IMR-90 (cell line): ENCODE data around the gene BANP. TPM values are rescaled to one million over a fixed set of nuclear protein-coding genes. Genes with fewer than 3 reads are reported as not detected.
"Not testable (repeated sequence)": the region's sequence is repeated elsewhere in the genome, so short reads cannot be mapped to it uniquely, and the experiment has no call there.

Experiments
- ATAC-seq: fragments of 200-7000 bp; cut with Tn5 transposase; 2 replicates; pipeline ENCODE4 v1.9.1; 2020; ENCODE audit warnings: low read depth, mild to moderate bottlenecking, moderate library complexity
- BruUV-seq: library from RNA; stranded (reverse); fragments of 400-500 nt; replicated peaks from 2 replicates; lab custom pipeline; 2021; lab: Mats Ljungman, UMichigan
- CTCF ChIA-PET: fragments of 300-600 bp; formaldehyde crosslinking; extraction: SDS; loops from one replicate; lab custom pipeline; 2021; ENCODE audit warnings: antibody characterized with exemption; lab: Yijun Ruan, JAX
- POLR2A ChIA-PET: fragments of 300-600 bp; sonication (Branson Sonifier 250); formaldehyde crosslinking; loops from one replicate; lab custom pipeline; 2022; ENCODE audit warnings: antibody characterized with exemption; ENCODE audit not compliant: unreplicated experiment; lab: Charles Lee
- DNase-seq: peaks from one replicate; pipeline ENCODE4 v3.0.0; 2013
- H2AFZ ChIP-seq: replicated peaks from 2 replicates; pipeline ENCODE3; 2013; ENCODE audit warnings: low read length, mild to moderate bottlenecking; ENCODE audit not compliant: poor library complexity
- H2AK5ac ChIP-seq: 2 replicates; pipeline ENCODE4 v1.6.1; 2013; ENCODE audit warnings: low read depth, low read length, inconsistent platforms
- H2AK9ac ChIP-seq: replicated peaks from 2 replicates; pipeline ENCODE3; 2013; ENCODE audit warnings: mild to moderate bottlenecking, low read depth, low read length, moderate library complexity; ENCODE audit not compliant: poor library complexity
- H2BK120ac ChIP-seq: 2 replicates; pipeline ENCODE4 v1.6.1; 2013; ENCODE audit warnings: low read depth, low read length, inconsistent platforms
- H2BK15ac ChIP-seq: 3 replicates; pipeline ENCODE4 v1.6.1; 2013; ENCODE audit warnings: low read depth, low read length, inconsistent platforms
- H2BK20ac ChIP-seq: 2 replicates; pipeline ENCODE4 v1.6.1; 2013; ENCODE audit warnings: low read depth, mild to moderate bottlenecking, inconsistent platforms, low read length, moderate library complexity
- H2BK5ac ChIP-seq: 2 replicates; pipeline ENCODE4 v1.6.1; 2013; ENCODE audit warnings: mild to moderate bottlenecking, low read depth, low read length, inconsistent platforms; ENCODE audit not compliant: poor library complexity, severe bottlenecking
- H3K14ac ChIP-seq: replicated peaks from 2 replicates; pipeline ENCODE4 v1.6.1; 2013; ENCODE audit warnings: low read depth, low read length, inconsistent platforms
- H3K18ac ChIP-seq: 2 replicates; pipeline ENCODE4 v1.6.1; 2013; ENCODE audit warnings: low read depth, low read length, control low read depth
- H3K23ac ChIP-seq: 2 replicates; pipeline ENCODE4 v1.6.1; 2013; ENCODE audit warnings: low read depth, low read length, inconsistent platforms
- H3K27ac ChIP-seq: 2 replicates; pipeline ENCODE4 v1.5.1; 2013; ENCODE audit warnings: mild to moderate bottlenecking, control low read depth, low read length; ENCODE audit not compliant: insufficient read depth
- H3K27me3 ChIP-seq: 2 replicates; pipeline ENCODE4 v1.6.1; 2013; ENCODE audit warnings: low read length; ENCODE audit not compliant: control insufficient read depth, insufficient read depth
- H3K36me3 ChIP-seq: 2 replicates; pipeline ENCODE4 v1.6.1; 2013; ENCODE audit warnings: low read length, mixed read lengths; ENCODE audit not compliant: control insufficient read depth, insufficient read depth
- H3K4ac ChIP-seq: 2 replicates; pipeline ENCODE4 v1.6.1; 2013; ENCODE audit warnings: low read depth, low read length, inconsistent platforms
- H3K4me1 ChIP-seq: 2 replicates; pipeline ENCODE4 v1.6.1; 2013; ENCODE audit warnings: low read length, mixed read lengths; ENCODE audit not compliant: control insufficient read depth, insufficient read depth
- H3K4me2 ChIP-seq: 2 replicates; pipeline ENCODE4 v1.6.1; 2013; ENCODE audit warnings: low read depth, mild to moderate bottlenecking, control low read depth, low read length, moderate library complexity
- H3K4me3 ChIP-seq: 2 replicates; pipeline ENCODE4 v1.5.1; 2013; ENCODE audit warnings: low read depth, mild to moderate bottlenecking, control low read depth, low read length, moderate library complexity; ENCODE audit not compliant: insufficient read depth
- H3K56ac ChIP-seq: 2 replicates; pipeline ENCODE4 v1.6.1; 2013; ENCODE audit warnings: low read length, inconsistent platforms; ENCODE audit not compliant: insufficient read depth; ENCODE audit errors: extremely low read depth
- H3K79me1 ChIP-seq, 2 experiments: 2 replicates each; pipeline ENCODE4 v1.6.1; 2013; ENCODE audit warnings: low read length in 2 of 2, inconsistent platforms in 1 of 2, low read depth in 1 of 2
- H3K9ac ChIP-seq: 2 replicates; pipeline ENCODE4 v1.6.1; 2013; ENCODE audit warnings: low read depth, low read length, control low read depth
- H3K9me1 ChIP-seq: 2 replicates; pipeline ENCODE4 v1.6.1; 2013; ENCODE audit warnings: low read length, inconsistent platforms; ENCODE audit not compliant: insufficient read depth
- H3K9me3 ChIP-seq: 2 replicates; pipeline ENCODE4 v1.6.1; 2013; ENCODE audit warnings: low read length; ENCODE audit not compliant: control insufficient read depth, insufficient read depth
- H4K20me1 ChIP-seq: 2 replicates; pipeline ENCODE4 v1.6.1; 2013; ENCODE audit warnings: low read length, inconsistent platforms; ENCODE audit not compliant: insufficient read depth
- H4K5ac ChIP-seq: 2 replicates; pipeline ENCODE4 v1.6.1; 2013; ENCODE audit warnings: mild to moderate bottlenecking, low read depth, low read length, control low read depth
- H4K8ac ChIP-seq, 2 experiments: 2 replicates each; pipeline ENCODE4 v1.6.1; 2013; ENCODE audit warnings: low read depth in 2 of 2, low read length in 2 of 2, control low read depth in 1 of 2, inconsistent platforms in 1 of 2
- H4K91ac ChIP-seq: 2 replicates; pipeline ENCODE4 v1.6.1; 2013; ENCODE audit warnings: low read depth, low read length, inconsistent platforms; ENCODE audit not compliant: insufficient read depth
- WGBS, 2 experiments: methylation state at CpG; one replicate each; pipeline versions ENCODE4 v1.1.5 to v1.1.7; 2013; ENCODE audit warnings: missing lambda C conversion rate in 2 of 2; ENCODE audit not compliant: insufficient read length in 1 of 2; ENCODE audit errors: extremely low coverage in 2 of 2; 5-methylcytosine and 5-hydroxymethylcytosine counted together
- dilution Hi-C: fragments of 300-500 bp; cut with HindIII; formaldehyde crosslinking; loops from one replicate; pipeline ENCODE4 v1.14.3; 2018; ENCODE audit warnings: low sequenced_read_pairs; ENCODE audit not compliant: unreplicated experiment
- in situ Hi-C: fragments of 300-500 bp; cut with MboI; formaldehyde crosslinking; loops from 3 replicates; pipeline ENCODE4 v1.14.3; 2019; ENCODE audit warnings: low sequenced_read_pairs, inconsistent platforms, mixed read lengths
- intact Hi-C: fragments of 100-400 bp; cut with micrococcal nuclease; formaldehyde crosslinking; loops from 2 replicates; pipeline ENCODE4 v1.10.0; 2022
- polyA plus RNA-seq, 3 experiments: library from polyadenylated mRNA; depleted of rRNA; stranded (reverse); fragments of >200 nt; gene quantifications; 2 replicates each; pipeline ENCODE4 v1.2.3, GENCODE V29; 2012; ENCODE audit warnings: low replicate concordance in 1 of 3
- total RNA-seq: library from RNA; depleted of rRNA; stranded (reverse); fragments of >200 nt; gene quantifications from 2 replicates; pipeline ENCODE4 v1.2.3, GENCODE V29; 2012

BANP gene
- total and polyA plus RNA-seq, 2 of the 4 experiments (the other 2 are of a cell fraction): 17.4 to 17.9 TPM

DNA sequence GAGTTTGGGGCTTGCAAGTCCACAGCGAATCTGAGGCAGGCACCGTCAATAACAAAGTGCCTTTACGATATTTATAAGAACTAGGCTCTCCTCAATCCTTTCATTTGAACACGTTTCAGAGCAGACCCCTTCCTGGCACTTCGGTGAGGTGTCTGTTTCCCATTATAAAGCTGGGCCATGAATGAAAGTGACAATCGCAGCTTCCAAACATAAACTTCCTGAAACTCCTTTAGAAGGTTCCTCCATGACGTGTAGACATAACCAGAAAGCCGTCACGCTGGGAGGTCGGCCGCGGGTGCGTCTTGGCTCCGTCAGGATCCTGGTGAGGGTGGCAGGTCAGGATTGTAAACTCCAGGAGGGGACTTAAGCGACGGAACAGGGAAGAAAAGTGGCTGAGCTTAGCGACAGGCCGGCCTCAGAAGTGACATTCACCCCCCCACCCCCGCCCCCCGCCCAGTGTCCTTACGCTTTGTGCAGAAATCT lies 150.4 kb downstream of the BANP start:
- H3K9ac ChIP-seq, H3K79me1 ChIP-seq, H3K18ac ChIP-seq, intact Hi-C loops, in situ Hi-C loops, H2AK9ac ChIP-seq, H2BK20ac ChIP-seq, H4K5ac ChIP-seq, H2AK5ac ChIP-seq, H3K23ac ChIP-seq, H3K36me3 ChIP-seq, POLR2A ChIA-PET, H4K20me1 ChIP-seq, H2BK15ac ChIP-seq, H4K91ac ChIP-seq, H2BK5ac ChIP-seq, H3K9me1 ChIP-seq, ATAC-seq, CTCF ChIA-PET, H3K14ac ChIP-seq, H3K4ac ChIP-seq, H3K56ac ChIP-seq, DNase-seq, H3K27ac ChIP-seq, H2BK120ac ChIP-seq, H2AFZ ChIP-seq, H3K4me3 ChIP-seq, H4K8ac ChIP-seq, BruUV-seq, dilution Hi-C loops, H3K9me3 ChIP-seq, H3K4me2 ChIP-seq, H3K4me1 ChIP-seq: not testable (repeated sequence)
- WGBS, 2 experiments: no CpG with 5 or more reads among the region's 21 CpGs
- peaks cover 16% of the 10 kb centered on the region for H3K27me3 ChIP-seq
